IPS-NIHi11 (cell line): ENCODE measurements around the gene TMEM95.
A peak's percentile ranks its signal among the peaks of the same experiment; 100 is the strongest.
"Not testable (repeated sequence)": the region's sequence is repeated elsewhere in the genome, so short reads cannot be mapped to it uniquely, and the experiment has no call there.

Experiments
- DNase-seq: peaks from one replicate; pipeline ENCODE4 v3.0.0; 2012; ENCODE audit warnings: mixed read lengths, low spot score

The TMEM95 gene

GRCh38 chr17:7323731-7324437 lies 31.1 kb upstream of the TMEM95 start:
- DNase-seq, result peak; percentile 92

GRCh38 chr17:7324438-7324779 lies 30.5 kb upstream of the TMEM95 start:
- DNase-seq, result no peak

GRCh38 chr17:7325031-7325528 lies 29.9 kb upstream of the TMEM95 start:
- no peak for DNase-seq

- DNase-seq, result no peak
These were observed 28.8 kb upstream of the TMEM95 start for GRCh38 chr17:7326186-7326585.

- no peak for DNase-seq
These were observed 27.9 kb upstream of the TMEM95 start for GRCh38 chr17:7327056-7327455.

- no peak for DNase-seq
These were observed 27.5 kb upstream of the TMEM95 start for GRCh38 chr17:7327501-7327900.

- no peak for DNase-seq
These were observed 26.9 kb upstream of the TMEM95 start for GRCh38 chr17:7328009-7328408.

GRCh38 chr17:7328840-7329373 lies 26.0 kb upstream of the TMEM95 start, which contains the start of gene NEURL4:
Gene NEURL4, minus strand, starts transcription at chr17:7329335. Its CDS starts 23 bp downstream, at chr17:7329312.
- DNase-seq, result no peak

- peak; percentile 99 for DNase-seq
These were observed 25.5 kb upstream of the TMEM95 start for GRCh38 chr17:7329374-7329996.

- peak; percentile 92 for DNase-seq
These were observed 24.8 kb upstream of the TMEM95 start for GRCh38 chr17:7329997-7330637.

- no peak for DNase-seq
These were observed 24.3 kb upstream of the TMEM95 start for GRCh38 chr17:7330638-7331015.

- DNase-seq, result no peak
These were observed 22.8 kb upstream of the TMEM95 start for GRCh38 chr17:7332111-7332510.

GRCh38 chr17:7332600-7333069 lies 22.3 kb upstream of the TMEM95 start:
- not testable (repeated sequence) for DNase-seq

- no peak for DNase-seq
These were observed 19.9 kb upstream of the TMEM95 start for GRCh38 chr17:7334938-7335538.

GRCh38 chr17:7335765-7336164 lies 19.2 kb upstream of the TMEM95 start:
- not testable (repeated sequence) for DNase-seq

- peak; percentile 41 for DNase-seq
These were observed 18.4 kb upstream of the TMEM95 start, which contains the start of gene ACAP1 for GRCh38 chr17:7336240-7337175. Gene ACAP1, plus strand, starts transcription at chr17:7336529. Its CDS starts 206 bp downstream, at chr17:7336735.

- DNase-seq, result not testable (repeated sequence)
These were observed 17.4 kb upstream of the TMEM95 start for GRCh38 chr17:7337600-7337999.

GRCh38 chr17:7340179-7340578 lies 14.8 kb upstream of the TMEM95 start:
- no peak for DNase-seq

GRCh38 chr17:7341842-7342241 lies 13.1 kb upstream of the TMEM95 start:
- DNase-seq, result no peak

GRCh38 chr17:7343250-7343649 lies 11.7 kb upstream of the TMEM95 start:
- DNase-seq, result no peak
